Measurements from ENCODE around the gene SNAP29. TPM values are rescaled to one million over a fixed set of nuclear protein-coding genes. Genes with fewer than 3 reads are reported as not detected.
A peak's percentile ranks its signal among the peaks of the same experiment; 100 is the strongest.

Gene SNAP29
- total and polyA plus RNA-seq, 2 donors (not counting 3 experiments of a cell fraction or from before 2014, with no cell fraction given), result 16.4 to 26.7 TPM

GRCh38 chr22:20918663-20919218 is 59.9 kb downstream of the SNAP29 start:
- Histone ChIP-seq H3K9ac (replicated peaks; ENCODE audit: extremely low read depth, insufficient read depth, low read length) (peak overlapping the region; percentile 80), H3K9me3 (replicated peaks; ENCODE audit: control insufficient read depth, insufficient read depth, low read length) (no peaks in the 10 kb centered on the region), H3K4me2 (ENCODE audit: insufficient read depth, low read length) (peak overlapping the region; percentile 100), H4K20me1 (replicated peaks; ENCODE audit: control insufficient read depth, extremely low read depth, insufficient read depth, low read length) (peaks cover 3% of the 10 kb centered on the region), H3K36me3 (ENCODE audit: control insufficient read depth in 2 of 2, extremely low read depth in 1 of 2, insufficient read depth in 2 of 2, low read length in 2 of 2) (no peaks in the 10 kb centered on the region), H3K27me3 (ENCODE audit: control insufficient read depth in 2 of 2, insufficient read depth in 2 of 2, low read length in 2 of 2) (no peaks in the 10 kb centered on the region), H3K4me1 (ENCODE audit: control insufficient read depth, extremely low read depth, insufficient read depth, low read length) (peaks cover 6% of the 10 kb centered on the region), H2AFZ (ENCODE audit: low read depth, low read length) (no peak overlapping the region), H3K9me1 (replicated peaks; ENCODE audit: control insufficient read depth, extremely low read depth, insufficient read depth, low read length) (no peaks in the 10 kb centered on the region), H3K27ac (ENCODE audit: insufficient read depth, low read depth, low read length) (peak overlapping the region; percentile 19), H3K4me3 (replicated peaks in 1 of 3; ENCODE audit: insufficient read depth in 1 of 3, low read depth in 1 of 3, low read length in 3 of 3) (peak overlapping the region; percentile 69 to 100 (median 97)), H3K79me2 (ENCODE audit: control insufficient read depth, insufficient read depth, low read length) (peaks cover 64% of the 10 kb centered on the region)
- CTCF ChIA-PET, result interaction anchor here (0.7 to 1.3 kb wide), 2 partner anchors 33 to 52 kb away, joined by 3 to 5 read pairs; no protein-coding TSS in a partner anchor
- POLR2A ChIA-PET, result interaction anchor here (0.7 kb wide), 2 partner anchors 9 to 93 kb away, joined by 8 read pairs; no protein-coding TSS in a partner anchor
- intact Hi-C loops (cut with micrococcal nuclease), result loop anchor here (5.0 kb wide), 1 partner anchor 44 kb away; no protein-coding TSS in a partner anchor
- dilution Hi-C loops (cut with MboI; ENCODE audit: extremely low pct_ligation_motif_present, low sequenced_read_pairs), result no loop called here
- BruUV-seq (replicated peaks), result no TSS peak
- DNase-seq (ENCODE audit: low read depth, low spot score) (no peak), FAIRE-seq (no peak)
- TF ChIP-seq EZH2 (IDR thresholded peaks at IDR 0.05; ENCODE audit: borderline replicate concordance, low read depth, low read length, severe bottlenecking), result no peak
- no peak for TF ChIP-seq CTCF (IDR thresholded peaks at IDR 0.05; ENCODE audit: extremely low read depth in 1 of 2, insufficient read depth in 1 of 2, low read depth in 1 of 2, low read length in 2 of 2)
- TF ChIP-seq GATA2 (IDR thresholded peaks at IDR 0.05; ENCODE audit: insufficient read depth, insufficient read length, low read depth, low read length), result no peak
- no peak for TF ChIP-seq POLR2A (IDR thresholded peaks at IDR 0.05; ENCODE audit: low read depth, low read length)
- TF ChIP-seq JUN (IDR thresholded peaks at IDR 0.05; ENCODE audit: borderline replicate concordance, insufficient read depth, insufficient read length, low read depth), result no peak
- no peak for TF ChIP-seq POLR2AphosphoS5 (IDR thresholded peaks at IDR 0.05; ENCODE audit: insufficient read depth, low read depth, low read length)
- TF ChIP-seq MAX (IDR thresholded peaks at IDR 0.05; ENCODE audit: insufficient read depth, insufficient read length), result no peak
- TF ChIP-seq FOS (IDR thresholded peaks at IDR 0.05; ENCODE audit: borderline replicate concordance, insufficient read depth, low read length), result no peak
- TF ChIP-seq MYC (IDR thresholded peaks at IDR 0.05; ENCODE audit: low read depth, low read length), result no peak

All from endothelial cell of umbilical vein (primary cell).